Measurements from ENCODE around the gene SLC25A41. TPM values are rescaled to one million over a fixed set of nuclear protein-coding genes. Genes with fewer than 3 reads are reported as not detected.
A peak's percentile ranks its signal among the peaks of the same experiment; 100 is the strongest.

SLC25A41 gene
- total and polyA plus RNA-seq, 9 of the 15 experiments (the other 6 are each of a cell fraction or from before 2014, with no cell fraction given) = 0.08 to 4.2 (median 1.6) TPM

DNA sequence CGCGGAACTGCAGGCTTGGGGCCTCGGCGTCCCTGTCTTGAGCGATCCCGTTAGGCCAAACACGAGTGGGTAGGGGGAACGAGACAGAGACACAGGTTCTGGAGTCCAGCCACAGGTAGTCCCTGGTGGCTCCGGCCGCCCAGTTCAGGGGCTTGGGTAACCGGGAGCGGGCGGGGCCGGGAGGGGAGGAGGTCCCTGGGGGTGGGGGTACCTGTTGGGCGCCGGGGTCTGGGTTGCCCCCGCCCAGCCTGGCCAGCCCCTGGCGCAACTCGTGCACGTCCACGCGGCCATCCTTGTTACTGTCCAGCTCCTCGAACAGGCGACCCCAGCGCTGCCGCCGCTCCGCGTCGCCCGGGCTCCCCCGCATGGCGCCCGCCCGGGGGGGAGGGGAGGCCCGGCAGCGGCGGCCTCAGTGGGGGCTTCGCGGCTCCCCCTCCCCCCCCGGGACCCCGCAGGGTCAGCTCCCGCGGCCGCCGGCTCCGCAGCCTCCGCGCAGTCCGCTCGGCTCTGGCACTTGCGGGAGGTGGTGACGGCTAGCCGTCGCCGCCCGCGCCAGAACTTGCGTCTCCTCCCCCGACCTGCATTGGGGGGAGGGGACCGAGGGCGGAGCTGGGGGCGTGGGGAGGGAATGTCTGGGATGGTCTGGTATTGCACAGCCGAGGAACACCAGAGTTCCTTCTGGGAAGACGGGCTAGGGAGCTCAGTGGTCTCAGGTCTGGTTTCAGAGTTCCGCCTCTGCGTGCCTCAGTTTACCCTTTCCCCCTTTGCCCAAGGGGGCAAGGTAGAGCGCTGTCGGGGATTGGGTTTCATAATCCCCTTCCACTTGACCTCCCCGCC is 25.9 kb upstream of the SLC25A41 start, which contains the start of gene SLC25A23 (continued):
- TF ChIP-seq ATF4 (CRISPR knock-in tag; IDR thresholded peaks at IDR 0.05) (no peak), REST (IDR thresholded peaks at IDR 0.05; ENCODE audit: borderline replicate concordance) (0 out of 2 replicates have a peak, but pooled peaks have one; percentile 16), REST (CRISPR knock-in tag; IDR thresholded peaks at IDR 0.05; ENCODE audit: low read depth) (no peak), HDAC2 (IDR thresholded peaks at IDR 0.05) (peak; percentile 33; the same call in 1 of the 2 replicates), CHD1 (IDR thresholded peaks at IDR 0.05; ENCODE audit: low read length) (peak; percentile 56), ZNF507 (tag; conservative IDR thresholded peaks at IDR 0.05) (no peak), SMARCB1 (IDR thresholded peaks at IDR 0.05; ENCODE audit: insufficient read length, low read depth) (no peak), SLC30A9 (CRISPR knock-in tag; IDR thresholded peaks at IDR 0.05) (no peak), ZNF395 (CRISPR knock-in tag; IDR thresholded peaks at IDR 0.05) (0 out of 2 replicates have a peak, but pooled peaks have one; percentile 42), ZNF217 (CRISPR knock-in tag; IDR thresholded peaks at IDR 0.05) (no peak), PHF21A (IDR thresholded peaks at IDR 0.05; ENCODE audit: borderline replicate concordance, low read depth) (no peak), BRD4 (IDR thresholded peaks at IDR 0.05) (no peak), NCOA1 (IDR thresholded peaks at IDR 0.05; ENCODE audit: low read depth) (no peak), NONO (IDR thresholded peaks at IDR 0.05; ENCODE audit: low read depth in 2 of 2, low read length in 1 of 2) (peak; percentile 48 to 70; a peak in 2 of 4 replicates)
- TF ChIP-seq, protein P1, sequence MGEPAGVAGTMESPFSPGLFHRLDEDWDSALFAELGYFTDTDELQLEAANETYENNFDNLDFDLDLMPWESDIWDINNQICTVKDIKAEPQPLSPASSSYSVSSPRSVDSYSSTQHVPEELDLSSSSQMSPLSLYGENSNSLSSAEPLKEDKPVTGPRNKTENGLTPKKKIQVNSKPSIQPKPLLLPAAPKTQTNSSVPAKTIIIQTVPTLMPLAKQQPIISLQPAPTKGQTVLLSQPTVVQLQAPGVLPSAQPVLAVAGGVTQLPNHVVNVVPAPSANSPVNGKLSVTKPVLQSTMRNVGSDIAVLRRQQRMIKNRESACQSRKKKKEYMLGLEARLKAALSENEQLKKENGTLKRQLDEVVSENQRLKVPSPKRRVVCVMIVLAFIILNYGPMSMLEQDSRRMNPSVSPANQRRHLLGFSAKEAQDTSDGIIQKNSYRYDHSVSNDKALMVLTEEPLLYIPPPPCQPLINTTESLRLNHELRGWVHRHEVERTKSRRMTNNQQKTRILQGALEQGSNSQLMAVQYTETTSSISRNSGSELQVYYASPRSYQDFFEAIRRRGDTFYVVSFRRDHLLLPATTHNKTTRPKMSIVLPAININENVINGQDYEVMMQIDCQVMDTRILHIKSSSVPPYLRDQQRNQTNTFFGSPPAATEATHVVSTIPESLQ (CRISPR knock-in tag; IDR thresholded peaks at IDR 0.05) = 0 out of 2 replicates have a peak, but pooled peaks have one; percentile 1
